HepG2 (cell line): Measurements from ENCODE around the gene SGPP1. TPM values are rescaled to one million over a fixed set of nuclear protein-coding genes. Genes with fewer than 3 reads are reported as not detected.
"Not testable (repeated sequence)": the region's sequence is repeated elsewhere in the genome, so short reads cannot be mapped to it uniquely, and the experiment has no call there.

ENCODE experiments used
- ATAC-seq: fragments of 200-7000 bp; cut with Tn5 transposase; 3 replicates; pipeline ENCODE4 v1.9.1; 2020; ENCODE audit warnings: mild to moderate bottlenecking, moderate library complexity
- BruUV-seq: library from RNA; stranded (reverse); fragments of 400-500 nt; replicated peaks from 2 replicates; lab custom pipeline; 2021; lab: Mats Ljungman, UMichigan
- CTCF ChIA-PET: fragments of 300-600 bp; formaldehyde crosslinking; extraction: SDS; loops from one replicate; lab custom pipeline; 2021; ENCODE audit warnings: low total read pairs, inconsistent platforms, low intra/inter-chr PET ratio; lab: Yijun Ruan, JAX
- POLR2A ChIA-PET: fragments of 350-600 bp; sonication (Branson Sonifier 250); formaldehyde crosslinking; loops from one replicate; lab custom pipeline; 2020; ENCODE audit warnings: antibody characterized with exemption, inconsistent platforms; lab: Yijun Ruan, JAX
- DNase-seq: peaks from one replicate; pipeline ENCODE4 v3.0.0-alpha.2; 2015; ENCODE audit warnings: low spot score
- FAIRE-seq: peaks from 3 replicates; lab custom pipeline; 2011; peaks lifted over from hg19 to GRCh38; lab: Jason Lieb, UNC
- H2AFZ ChIP-seq: one replicate; pipeline ENCODE4 v1.6.1; 2011; ENCODE audit warnings: low read length, inconsistent platforms
- H3K27ac ChIP-seq: fragments of 300-600 bp; 3 replicates; pipeline ENCODE4 v1.8.0; 2011; ENCODE audit warnings: mixed run types, mild to moderate bottlenecking, mixed read lengths, low read length, inconsistent platforms; ENCODE audit not compliant: insufficient read depth; ENCODE audit errors: extremely low read length
- H3K27me3 ChIP-seq, 2 experiments: fragments of 200-600 bp in 1 of 2; 2 replicates in 1 of 2; 3 replicates in 1 of 2; pipeline versions ENCODE4 v1.6.0 to v1.8.0; 2011; ENCODE audit warnings: low read length in 2 of 2, mild to moderate bottlenecking in 2 of 2, moderate library complexity in 2 of 2, inconsistent platforms in 1 of 2; ENCODE audit not compliant: insufficient read depth in 2 of 2, control insufficient read depth in 1 of 2
- H3K36me3 ChIP-seq, 2 experiments: fragments of 200-600 bp in 1 of 2; replicated peaks in 1 of 2; 2 replicates in 1 of 2; 3 replicates in 1 of 2; pipeline versions ENCODE4 v1.5.1 to v1.8.0; 2011; ENCODE audit warnings: low read length in 2 of 2, inconsistent platforms in 1 of 2; ENCODE audit not compliant: insufficient read depth in 2 of 2, control insufficient read depth in 1 of 2
- H3K4me1 ChIP-seq: 2 replicates; pipeline ENCODE4 v1.5.1; 2012; ENCODE audit warnings: low read length, inconsistent platforms; ENCODE audit not compliant: insufficient read depth
- H3K4me2 ChIP-seq: 2 replicates; pipeline ENCODE4 v1.6.0; 2011; ENCODE audit warnings: low read depth, low read length, inconsistent platforms
- H3K4me3 ChIP-seq, 3 experiments: fragments of 200-600 bp in 1 of 3; sonication (generic), shearing (Covaris generic) in 1 of 3; replicated peaks in 1 of 3; 2 replicates each; pipeline ENCODE4 v1.5.1; 2011 to 2016; ENCODE audit warnings: low read length in 3 of 3, inconsistent platforms in 2 of 3, low read depth in 2 of 3, mild to moderate bottlenecking in 2 of 3, control low read depth in 1 of 3, mixed read lengths in 1 of 3; ENCODE audit not compliant: insufficient read depth in 1 of 3
- H3K79me2 ChIP-seq: one replicate; pipeline ENCODE4 v1.6.1; 2011; ENCODE audit warnings: low read length, inconsistent platforms; ENCODE audit not compliant: insufficient read depth
- H3K9ac ChIP-seq: 2 replicates; pipeline ENCODE4 v1.6.0; 2011; ENCODE audit warnings: mild to moderate bottlenecking, low read depth, low read length, inconsistent platforms; ENCODE audit not compliant: insufficient read depth
- H3K9me3 ChIP-seq: 2 replicates; pipeline ENCODE4 v1.5.1; 2012; ENCODE audit warnings: mild to moderate bottlenecking, low read length
- H4K20me1 ChIP-seq: 2 replicates; pipeline ENCODE4 v1.6.0; 2011; ENCODE audit warnings: inconsistent platforms, mild to moderate bottlenecking, low read length, moderate library complexity; ENCODE audit not compliant: insufficient read depth
- DR1 ChIP-seq: sonication (generic); formaldehyde crosslinking; IDR thresholded peaks from 2 replicates; pipeline ENCODE4 v1.8.0; 2021; ENCODE audit warnings: mild to moderate bottlenecking, missing genetic modification reagents, inconsistent platforms
- FLYWCH1 ChIP-seq: sonication (generic); formaldehyde crosslinking; IDR thresholded peaks from 2 replicates; pipeline ENCODE4 v1.8.1; 2023; ENCODE audit warnings: mild to moderate bottlenecking, missing genetic modification reagents
- POLR2A ChIP-seq, 2 experiments: IDR thresholded peaks; 2 replicates each; pipeline ENCODE4 v1.6.1; 2011; ENCODE audit warnings: low read depth in 2 of 2, low read length in 2 of 2, mild to moderate bottlenecking in 1 of 2, moderate library complexity in 1 of 2; ENCODE audit not compliant: insufficient read depth in 1 of 2
- WGBS: methylation state at CpG from one replicate; pipeline ENCODE4 v1.1.6; 2017; ENCODE audit warnings: low lambda C conversion rate; 5-methylcytosine and 5-hydroxymethylcytosine counted together
- in situ Hi-C: cut with HindIII; loops from 2 replicates; pipeline ENCODE4 v1.10.0; 2017; ENCODE audit warnings: low pct_unique_long_range_greater_than_20kb; ENCODE audit not compliant: extremely low pct_ligation_motif_present
- intact Hi-C: fragments of 100-400 bp; cut with micrococcal nuclease; formaldehyde crosslinking; loops from one replicate; pipeline ENCODE4 v1.10.0; 2022; ENCODE audit not compliant: unreplicated experiment
- polyA plus RNA-seq, 8 experiments: library from polyadenylated mRNA; depleted of rRNA in 3 of 8; stranded (reverse) in 7 of 8; unstranded in 1 of 8; fragments of >200 nt; fragmentation: Illumina TruSeq in 4 of 8; extraction: Trizol in 4 of 8; gene quantifications; 2 replicates each; pipeline versions ENCODE4 v1.2.1 to v1.2.3, GENCODE V29; 2011 to 2016; ENCODE audit warnings: low read depth in 4 of 8, missing spikeins in 1 of 8, mixed read lengths in 1 of 8; ENCODE audit not compliant: insufficient read depth in 1 of 8
- total RNA-seq, 5 experiments: library from RNA; depleted of rRNA; stranded (reverse); fragments of >200 nt; fragmentation: Illumina TruSeq; extraction: Trizol; gene quantifications; 2 replicates each; pipeline ENCODE4 v1.2.3, GENCODE V29; 2016; ENCODE audit warnings: low read depth in 1 of 5

SGPP1 gene
- total and polyA plus RNA-seq, 2 of the 13 experiments (the other 11 are each of a cell fraction or from before 2014, with no cell fraction given): 6.4 to 6.8 TPM

DNA sequence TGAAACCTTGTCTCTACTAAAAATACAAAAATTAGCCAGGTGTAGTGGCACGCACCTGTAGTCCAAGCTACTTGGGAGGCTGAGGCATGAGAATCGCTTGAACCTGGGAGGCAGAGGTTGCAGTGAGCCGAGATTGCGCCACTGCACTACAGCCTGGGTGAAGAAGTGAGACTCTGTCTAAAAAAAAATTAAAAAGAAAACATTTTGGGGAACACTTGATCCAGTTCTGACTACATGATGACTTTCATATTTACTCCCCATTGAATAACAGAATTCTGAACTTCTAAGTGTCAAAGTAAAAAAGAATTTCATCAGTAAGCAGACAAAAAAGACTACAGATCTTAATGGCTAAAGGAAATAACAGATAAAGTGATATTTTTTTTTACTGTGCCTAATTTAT lies 25.3 kb downstream of the SGPP1 start:
- ATAC-seq, H3K36me3 ChIP-seq, H3K27me3 ChIP-seq, FAIRE-seq, POLR2A ChIA-PET, H3K9ac ChIP-seq, H3K4me3 ChIP-seq, H4K20me1 ChIP-seq, H3K4me1 ChIP-seq, CTCF ChIA-PET, BruUV-seq, H3K9me3 ChIP-seq, H3K4me2 ChIP-seq, H3K27ac ChIP-seq, in situ Hi-C loops, DNase-seq, H2AFZ ChIP-seq, intact Hi-C loops, H3K79me2 ChIP-seq: not testable (repeated sequence)
- WGBS: 100% methylated on average over 4 of the region's 4 CpGs

DNA sequence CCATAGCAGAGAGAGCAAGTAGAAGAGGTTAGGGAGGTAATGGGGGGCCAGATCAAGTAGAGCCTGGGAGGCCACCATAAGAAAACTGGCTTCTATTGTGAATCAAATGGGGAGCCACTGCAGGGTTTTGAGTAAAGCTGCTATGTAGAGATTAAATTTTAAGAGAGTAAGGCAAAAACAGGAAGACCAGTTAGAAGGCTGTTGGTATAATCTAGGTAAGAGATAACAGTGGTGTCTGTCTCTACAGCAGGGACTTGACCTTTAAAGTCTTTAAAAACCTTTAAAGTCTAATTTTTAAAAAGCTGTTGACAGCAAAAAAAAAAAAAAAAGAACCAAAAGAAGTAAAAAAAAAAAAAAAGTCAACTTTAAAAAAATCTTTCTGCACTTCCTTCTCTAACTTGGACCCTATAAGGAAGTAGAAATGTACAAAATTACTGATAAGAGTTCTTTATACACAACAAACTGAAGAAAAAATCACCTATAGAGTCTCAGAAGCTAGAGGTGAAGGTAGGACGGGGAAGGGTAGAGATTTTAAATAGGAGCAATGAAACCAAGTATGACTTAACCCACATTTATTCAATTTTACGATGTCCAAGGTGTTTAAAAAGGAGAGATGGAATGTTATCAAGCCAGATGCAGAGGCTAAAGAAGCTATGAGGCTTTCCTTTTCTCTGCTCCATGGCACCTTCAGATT lies 26.1 kb downstream of the SGPP1 start:
- no peak overlapping the region for H3K27ac ChIP-seq
- no peaks in the 10 kb centered on the region; a peak in 1 of 5 replicates for H3K36me3 ChIP-seq
- no peaks in the 10 kb centered on the region for H4K20me1 ChIP-seq
- DNase-seq (no peak), ATAC-seq (no peak), FAIRE-seq (no peak)
- no peak overlapping the region for H3K9ac ChIP-seq
- H3K4me2 ChIP-seq: no peak overlapping the region
- BruUV-seq: no TSS peak
- ChIA-PET CTCF (no interaction called here), POLR2A (no interaction called here)
- H3K4me3 ChIP-seq: no peak overlapping the region
- in situ Hi-C loops (no loop called here), intact Hi-C loops (no loop called here)
- H2AFZ ChIP-seq: no peak overlapping the region
- no peaks in the 10 kb centered on the region for H3K4me1 ChIP-seq
- H3K79me2 ChIP-seq: no peaks in the 10 kb centered on the region
- no peaks in the 10 kb centered on the region for H3K27me3 ChIP-seq
- TF ChIP-seq DR1: no peak
- TF ChIP-seq POLR2A (IDR thresholded peaks at IDR 0.05; ENCODE audit: insufficient read depth in 1 of 2, low read depth in 2 of 2, low read length in 2 of 2): no peak
- no peak for TF ChIP-seq FLYWCH1 (CRISPR knock-in tag)
- no peaks in the 10 kb centered on the region for H3K9me3 ChIP-seq
- 99% methylated on average over 2 of the region's 2 CpGs for WGBS
